HG03064 (cell line): ENCODE data around the gene KIFBP.
A peak's percentile ranks its signal among the peaks of the same experiment; 100 is the strongest.
"Not testable (repeated sequence)": the region's sequence is repeated elsewhere in the genome, so short reads cannot be mapped to it uniquely, and the experiment has no call there.

Experiments
- ATAC-seq: cut with Tn5 transposase; IDR thresholded peaks from one replicate; pipeline ENCODE4 v1.9.1; 2021; ENCODE audit warnings: low read depth; ENCODE audit not compliant: unreplicated experiment

The KIFBP gene

GRCh38 chr10:68988530-68989316 is at the start of gene KIFBP:
Gene KIFBP, plus strand, starts transcription at chr10:68988803. Its CDS starts 30 bp downstream, at chr10:68988833.
- peak; percentile 72 for ATAC-seq

- ATAC-seq = no peak
Observed at GRCh38 chr10:68938884-68939283, 49.7 kb upstream of the KIFBP start.

GRCh38 chr10:68940917-68941316 is 47.7 kb upstream of the KIFBP start:
- not testable (repeated sequence) for ATAC-seq

- no peak for ATAC-seq
Observed at GRCh38 chr10:68950598-68950997, 38.0 kb upstream of the KIFBP start.

GRCh38 chr10:68954904-68955303 is 33.7 kb upstream of the KIFBP start:
- no peak for ATAC-seq

GRCh38 chr10:68955355-68955831 is 33.2 kb upstream of the KIFBP start:
- peak; percentile 13 for ATAC-seq

- peak; percentile 86 for ATAC-seq
Observed at GRCh38 chr10:68955832-68956532, 32.6 kb upstream of the KIFBP start, which contains the start of gene DDX21. Gene DDX21, plus strand, starts transcription at chr10:68956170. Its CDS starts 56 bp downstream, at chr10:68956226.

- ATAC-seq = no peak
Observed at GRCh38 chr10:68957284-68957615, 31.4 kb upstream of the KIFBP start.

GRCh38 chr10:68957654-68958053 is 30.9 kb upstream of the KIFBP start:
- no peak for ATAC-seq

- ATAC-seq = no peak
Observed at GRCh38 chr10:68959695-68960527, 28.7 kb upstream of the KIFBP start.

- no peak for ATAC-seq
Observed at GRCh38 chr10:68963151-68963550, 25.5 kb upstream of the KIFBP start.

- no peak for ATAC-seq
Observed at GRCh38 chr10:68973975-68974374, 14.6 kb upstream of the KIFBP start.

- ATAC-seq = not testable (repeated sequence)
Observed at GRCh38 chr10:68975936-68976473, 12.6 kb upstream of the KIFBP start.

- not testable (repeated sequence) for ATAC-seq
Observed at GRCh38 chr10:68979738-68980137, 8.9 kb upstream of the KIFBP start.

GRCh38 chr10:68981074-68981473 is 7.5 kb upstream of the KIFBP start:
- ATAC-seq = no peak

- no peak for ATAC-seq
Observed at GRCh38 chr10:68982389-68982788, 6.2 kb upstream of the KIFBP start.

GRCh38 chr10:68987611-68988010 is 992 bp upstream of the KIFBP start:
- ATAC-seq = no peak

- ATAC-seq = peak; percentile 4
Observed at GRCh38 chr10:68989317-68989990, 851 bp downstream of the KIFBP start.

- no peak for ATAC-seq
Observed at GRCh38 chr10:68992636-68993440, 4.2 kb downstream of the KIFBP start.
